Stomach smooth muscle (tissue), 2 donors: ENCODE data around the gene PFKM.
"Not testable (repeated sequence)": the region's sequence is repeated elsewhere in the genome, so short reads cannot be mapped to it uniquely, and the experiment has no call there.

Experiments
- H3K27ac ChIP-seq: one replicate; pipeline ENCODE4 v1.7.0; 2013; ENCODE audit warnings: mild to moderate bottlenecking, low read length, inconsistent platforms
- H3K27me3 ChIP-seq, 2 donors: one replicate each; pipeline ENCODE4 v1.7.0; 2013; ENCODE audit warnings: low read length in 2 of 2; ENCODE audit not compliant: insufficient read depth in 2 of 2, control insufficient read depth in 1 of 2
- H3K36me3 ChIP-seq, 2 donors: one replicate each; pipeline ENCODE4 v1.7.0; 2013; ENCODE audit warnings: low read length in 2 of 2; ENCODE audit not compliant: control insufficient read depth in 2 of 2, insufficient read depth in 2 of 2
- H3K4me1 ChIP-seq: one replicate; pipeline ENCODE4 v1.7.0; 2013; ENCODE audit warnings: low read length; ENCODE audit not compliant: control insufficient read depth, insufficient read depth
- H3K4me3 ChIP-seq, 2 donors: one replicate each; pipeline ENCODE4 v1.7.0; 2013; ENCODE audit warnings: low read length in 2 of 2
- H3K9ac ChIP-seq, 2 donors: one replicate each; pipeline ENCODE4 v1.7.0; 2013; ENCODE audit warnings: low read length in 2 of 2, mild to moderate bottlenecking in 1 of 2
- H3K9me3 ChIP-seq, 2 donors: one replicate each; pipeline ENCODE4 v1.7.0; 2013; ENCODE audit warnings: low read length in 2 of 2; ENCODE audit not compliant: control insufficient read depth in 2 of 2
- donor health status: healthy.
- donor health status: Pancreatic carcinoma.

PFKM gene

DNA sequence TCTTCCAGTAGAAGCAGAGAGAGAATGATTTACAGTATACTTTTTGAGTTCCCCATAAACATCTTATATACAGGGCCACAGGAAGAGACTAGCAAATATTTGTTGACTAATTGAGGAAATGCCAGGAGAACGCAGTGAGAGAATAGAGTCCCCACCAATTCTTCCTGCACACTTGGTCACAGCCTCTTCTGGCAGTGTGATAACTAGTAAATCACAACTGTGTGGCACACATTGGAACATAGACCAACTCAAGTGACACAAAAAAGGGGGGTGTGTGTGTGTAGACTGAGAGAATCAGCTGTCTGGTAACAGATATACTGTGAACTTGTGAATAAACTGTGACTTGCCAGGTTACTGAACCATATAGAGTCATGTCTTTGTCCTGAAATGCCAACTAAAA lies 10.2 kb downstream of the PFKM start:
- Histone ChIP-seq H3K36me3 (peaks cover 41 to 44% of the 10 kb centered on the region in 2 donors), H3K9me3 (no peaks in the 10 kb centered on the region), H3K4me1 (no peaks in the 10 kb centered on the region), H3K27me3 (no peaks in the 10 kb centered on the region), H3K9ac (no peak overlapping the region), H3K4me3 (no peak overlapping the region), H3K27ac (no peak overlapping the region)

- Histone ChIP-seq H3K9ac (no peak overlapping the region), H3K4me1 (no peaks in the 10 kb centered on the region), H3K36me3 (peaks cover 50 to 54% of the 10 kb centered on the region in 2 donors), H3K27me3 (no peaks in the 10 kb centered on the region), H3K4me3 (no peak overlapping the region), H3K27ac (no peak overlapping the region), H3K9me3 (no peaks in the 10 kb centered on the region)
These were observed 12.4 kb downstream of the PFKM start for GRCh38 chr12:48131517-48131916.

DNA sequence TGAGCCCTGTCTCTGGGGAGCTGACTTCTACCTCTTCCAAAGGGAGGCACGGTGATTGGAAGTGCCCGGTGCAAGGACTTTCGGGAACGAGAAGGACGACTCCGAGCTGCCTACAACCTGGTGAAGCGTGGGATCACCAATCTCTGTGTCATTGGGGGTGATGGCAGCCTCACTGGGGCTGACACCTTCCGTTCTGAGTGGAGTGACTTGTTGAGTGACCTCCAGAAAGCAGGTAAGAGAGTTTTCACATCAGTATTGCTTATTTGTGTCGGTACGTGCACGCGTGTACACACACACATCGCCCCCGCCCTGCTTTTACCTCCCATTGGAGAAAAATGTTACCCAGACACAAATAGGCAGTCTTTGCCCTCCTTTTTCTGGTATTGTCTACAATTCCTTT lies 13.7 kb downstream of the PFKM start:
- Histone ChIP-seq H3K27me3 (no peaks in the 10 kb centered on the region), H3K9me3 (no peaks in the 10 kb centered on the region), H3K4me3 (no peak overlapping the region), H3K9ac (no peak overlapping the region), H3K27ac (no peak overlapping the region), H3K36me3 (peaks cover 56 to 58% of the 10 kb centered on the region in 2 donors), H3K4me1 (no peaks in the 10 kb centered on the region)

GRCh38 chr12:48135027-48135426 lies 15.9 kb downstream of the PFKM start:
- H3K4me3 ChIP-seq: no peak overlapping the region
- no peaks in the 10 kb centered on the region for H3K4me1 ChIP-seq
- H3K36me3 ChIP-seq: peaks cover 59 to 65% of the 10 kb centered on the region in 2 donors
- H3K9ac ChIP-seq: no peak overlapping the region
- no peak overlapping the region for H3K27ac ChIP-seq
- no peaks in the 10 kb centered on the region for H3K9me3 ChIP-seq
- no peaks in the 10 kb centered on the region for H3K27me3 ChIP-seq

- peaks cover 50 to 75% of the 10 kb centered on the region in 2 donors for H3K36me3 ChIP-seq
- no peak overlapping the region for H3K27ac ChIP-seq
- H3K27me3 ChIP-seq: no peaks in the 10 kb centered on the region
- H3K9me3 ChIP-seq: no peaks in the 10 kb centered on the region
- H3K4me3 ChIP-seq: no peak overlapping the region
- no peak overlapping the region for H3K9ac ChIP-seq
- no peaks in the 10 kb centered on the region for H3K4me1 ChIP-seq
These were observed 23.9 kb downstream of the PFKM start for GRCh38 chr12:48142818-48143674.

- H3K4me1 ChIP-seq: no peaks in the 10 kb centered on the region
- no peak overlapping the region for H3K4me3 ChIP-seq
- H3K9me3 ChIP-seq: no peaks in the 10 kb centered on the region
- H3K27ac ChIP-seq: no peak overlapping the region
- peaks cover 51 to 74% of the 10 kb centered on the region in 2 donors for H3K36me3 ChIP-seq
- no peak overlapping the region for H3K9ac ChIP-seq
- no peaks in the 10 kb centered on the region for H3K27me3 ChIP-seq
These were observed 24.7 kb downstream of the PFKM start for GRCh38 chr12:48143898-48144297.

GRCh38 chr12:48145981-48146380 lies 26.8 kb downstream of the PFKM start:
- H3K27ac ChIP-seq: no peak overlapping the region
- no peak overlapping the region for H3K4me3 ChIP-seq
- peak overlapping the region in 1 of 2 donors; percentile 5 for H3K9ac ChIP-seq
- no peaks in the 10 kb centered on the region for H3K27me3 ChIP-seq
- H3K9me3 ChIP-seq: no peaks in the 10 kb centered on the region
- H3K36me3 ChIP-seq: peaks cover 60 to 72% of the 10 kb centered on the region in 2 donors
- no peaks in the 10 kb centered on the region for H3K4me1 ChIP-seq

DNA sequence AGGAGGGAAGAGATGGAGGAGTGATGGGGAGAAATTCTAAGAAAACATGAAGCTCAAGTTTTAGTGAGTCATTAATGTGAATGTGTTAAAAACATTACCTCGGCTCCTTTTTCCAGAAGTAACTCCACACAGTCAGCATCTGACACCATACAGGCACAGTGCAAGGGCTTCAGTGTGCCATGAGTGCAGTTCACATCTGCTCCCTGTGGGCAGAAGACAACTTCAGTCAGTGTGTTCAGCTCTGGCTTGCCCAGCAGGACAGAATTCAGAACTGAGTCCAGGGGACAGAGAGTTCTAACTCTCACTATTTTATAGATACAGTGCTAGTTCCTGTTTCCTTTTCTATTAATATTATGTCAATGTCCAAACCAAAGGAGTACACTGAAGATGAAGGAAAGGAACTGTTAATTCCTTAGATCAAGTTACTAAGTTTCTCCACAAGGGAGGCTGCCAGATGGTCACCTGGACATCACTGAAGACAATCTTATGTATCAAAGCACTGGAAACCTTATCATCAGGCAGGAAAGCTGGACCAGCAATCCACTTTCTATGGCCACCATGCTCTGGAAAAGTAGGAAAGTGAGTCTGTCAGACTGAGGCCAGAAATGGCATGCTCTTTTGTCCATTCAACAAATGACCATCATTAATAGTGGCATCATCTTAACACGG lies 32.1 kb downstream of the PFKM start:
- Histone ChIP-seq H3K9me3 (no peaks in the 10 kb centered on the region), H3K27ac (no peak overlapping the region), H3K9ac (no peak overlapping the region), H3K27me3 (no peaks in the 10 kb centered on the region), H3K36me3 (peaks cover 38 to 48% of the 10 kb centered on the region in 2 donors), H3K4me3 (no peak overlapping the region), H3K4me1 (peaks cover 3% of the 10 kb centered on the region)

- Histone ChIP-seq H3K4me3 (peak overlapping the region in 1 of 2 donors; percentile 99), H3K36me3 (peaks cover 15 to 21% of the 10 kb centered on the region in 2 donors)
- not testable (repeated sequence) for H3K4me1 ChIP-seq, H3K9ac ChIP-seq, H3K27me3 ChIP-seq, H3K9me3 ChIP-seq, H3K27ac ChIP-seq
These were observed 36.6 kb downstream of the PFKM start for GRCh38 chr12:48155786-48156185.

DNA sequence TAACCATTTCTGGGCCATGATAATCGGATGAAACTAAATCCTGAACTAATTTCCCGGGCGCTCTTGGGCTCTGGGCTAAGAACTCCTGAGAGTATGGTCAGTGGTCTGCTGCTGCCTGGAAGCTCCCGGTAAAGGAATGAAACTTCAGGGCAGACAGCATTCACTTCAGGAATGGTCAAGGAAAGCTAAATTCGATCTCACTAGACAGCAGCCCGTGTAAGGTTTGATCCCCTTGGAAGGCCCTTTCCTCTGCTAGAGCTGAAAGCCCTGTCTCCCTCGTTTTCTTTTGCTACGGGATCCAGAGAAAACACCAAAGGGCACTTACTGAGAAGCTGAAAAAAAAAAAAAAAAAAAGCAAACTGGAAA lies 37.5 kb downstream of the PFKM start:
- Histone ChIP-seq H3K4me3 (peak overlapping the region; percentile 89 to 99), H3K36me3 (peaks cover 6 to 12% of the 10 kb centered on the region in 2 donors), H3K4me1 (peaks cover 9% of the 10 kb centered on the region), H3K9me3 (no peaks in the 10 kb centered on the region), H3K27ac (no peak overlapping the region), H3K9ac (peak overlapping the region; percentile 79 to 95), H3K27me3 (no peaks in the 10 kb centered on the region)
